Astrocyte (in vitro differentiated cells and primary cell): ENCODE data around the gene MIB1. TPM values are rescaled to one million over a fixed set of nuclear protein-coding genes. Genes with fewer than 3 reads are reported as not detected.
A peak's percentile ranks its signal among the peaks of the same experiment; 100 is the strongest.

Source experiments
- DNase-seq: peaks from one replicate; pipeline ENCODE4 v3.0.0-alpha.2; 2010; ENCODE audit warnings: low read depth
- FAIRE-seq: peaks from 2 replicates; lab custom pipeline; 2011; peaks lifted over from hg19 to GRCh38; lab: Jason Lieb, UNC
- H2AFZ ChIP-seq: 2 replicates; pipeline ENCODE4 v1.6.0; 2012; ENCODE audit warnings: low read depth, low read length, inconsistent platforms
- H3K27ac ChIP-seq: 2 replicates; pipeline ENCODE4 v1.5.1; 2011; ENCODE audit warnings: low read depth, low read length, inconsistent platforms
- H3K27me3 ChIP-seq: 2 replicates; pipeline ENCODE4 v1.6.0; 2011; ENCODE audit warnings: low read length, inconsistent platforms; ENCODE audit not compliant: insufficient read depth
- H3K36me3 ChIP-seq: 2 replicates; pipeline ENCODE4 v1.5.1; 2011; ENCODE audit warnings: low read length, inconsistent platforms; ENCODE audit not compliant: insufficient read depth
- H3K4me1 ChIP-seq: 2 replicates; pipeline ENCODE4 v1.5.1; 2011; ENCODE audit warnings: low read length, inconsistent platforms; ENCODE audit not compliant: insufficient read depth
- H3K4me2 ChIP-seq: 2 replicates; pipeline ENCODE4 v1.6.0; 2012; ENCODE audit warnings: low read length, inconsistent platforms
- H3K4me3 ChIP-seq: 2 replicates; pipeline ENCODE4 v1.5.1; 2011; ENCODE audit warnings: low read depth, mild to moderate bottlenecking, low read length, inconsistent platforms; ENCODE audit not compliant: insufficient read depth
- H3K79me2 ChIP-seq: 2 replicates; pipeline ENCODE4 v1.6.0; 2012; ENCODE audit warnings: mild to moderate bottlenecking, low read length, inconsistent platforms; ENCODE audit not compliant: insufficient read depth
- H3K9ac ChIP-seq: 2 replicates; pipeline ENCODE4 v1.6.0; 2012; ENCODE audit warnings: mild to moderate bottlenecking, low read length, inconsistent platforms
- H3K9me3 ChIP-seq: 2 replicates; pipeline ENCODE4 v1.5.1; 2012; ENCODE audit warnings: low read depth, mild to moderate bottlenecking, low read length, inconsistent platforms; ENCODE audit not compliant: insufficient read depth
- H4K20me1 ChIP-seq: 2 replicates; pipeline ENCODE4 v1.6.0; 2012; ENCODE audit warnings: low read length, inconsistent platforms; ENCODE audit not compliant: insufficient read depth
- H3K27ac Mint-ChIP-seq: one replicate; pipeline ENCODE4 v1.8.0; 2021; ENCODE audit warnings: mild to moderate bottlenecking, mixed read lengths; ENCODE audit not compliant: unreplicated experiment
- H3K27me3 Mint-ChIP-seq: one replicate; pipeline ENCODE4 v1.8.0; 2021; ENCODE audit warnings: low read depth, mixed read lengths; ENCODE audit not compliant: unreplicated experiment
- H3K36me3 Mint-ChIP-seq: one replicate; pipeline ENCODE4 v1.8.0; 2021; ENCODE audit warnings: low read depth, mixed read lengths; ENCODE audit not compliant: unreplicated experiment
- H3K4me1 Mint-ChIP-seq: one replicate; pipeline ENCODE4 v1.8.0; 2021; ENCODE audit warnings: low read depth, mixed read lengths; ENCODE audit not compliant: unreplicated experiment
- H3K4me3 Mint-ChIP-seq: one replicate; pipeline ENCODE4 v1.8.0; 2021; ENCODE audit warnings: mild to moderate bottlenecking, moderate library complexity, mixed read lengths; ENCODE audit not compliant: unreplicated experiment
- H3K9me3 Mint-ChIP-seq: one replicate; pipeline ENCODE4 v1.8.0; 2021; ENCODE audit warnings: mild to moderate bottlenecking, mixed read lengths; ENCODE audit not compliant: unreplicated experiment
- EZH2 ChIP-seq: IDR thresholded peaks from 2 replicates; pipeline ENCODE4 v1.6.1; 2012; ENCODE audit warnings: mild to moderate bottlenecking, low read length, inconsistent platforms; ENCODE audit not compliant: insufficient read depth
- total RNA-seq: library from RNA; stranded (reverse); gene quantifications from 2 replicates; pipeline ENCODE4 v1.2.1, GENCODE V29; 2021
- TF ChIP-seq, protein P1 (sequence below): IDR thresholded peaks from 2 replicates; pipeline ENCODE4 v1.5.1; 2011; ENCODE audit warnings: low read depth, mild to moderate bottlenecking, inconsistent platforms, low read length, moderate library complexity; ENCODE audit not compliant: insufficient read depth

The MIB1 gene
- total RNA-seq, 1 donor from 2014 or later: 56.1 TPM

DNA sequence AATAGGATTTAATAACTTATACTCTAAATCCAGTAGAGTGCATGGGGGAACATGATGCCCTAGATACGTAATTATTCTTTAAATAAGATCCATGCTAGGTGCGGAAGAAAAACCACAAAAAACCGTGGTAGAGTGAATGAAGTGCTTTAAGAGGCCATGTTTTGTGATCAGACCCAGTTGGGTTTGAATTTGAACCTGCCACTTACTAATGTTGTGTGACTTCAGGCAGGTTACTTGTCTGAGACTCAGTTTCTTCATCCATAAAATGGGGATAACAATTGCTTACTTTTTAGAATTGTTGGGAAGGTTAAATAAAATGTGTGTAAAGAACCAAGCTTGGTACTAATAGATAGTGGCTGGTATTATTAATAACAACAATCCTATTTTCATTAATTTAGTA is 17.2 kb downstream of the MIB1 start:
- Histone ChIP-seq H3K9ac (no peak overlapping the region), H3K27me3 (no peaks in the 10 kb centered on the region), H3K79me2 (peaks cover 94% of the 10 kb centered on the region), H3K36me3 (no peaks in the 10 kb centered on the region), H3K4me1 (no peaks in the 10 kb centered on the region), H3K4me3 (no peak overlapping the region), H2AFZ (no peak overlapping the region), H3K4me2 (no peak overlapping the region), H4K20me1 (peaks cover 55% of the 10 kb centered on the region), H3K9me3 (no peaks in the 10 kb centered on the region), H3K27ac (no peak overlapping the region)
- Mint-ChIP-seq H3K27me3 (no peaks in the 10 kb centered on the region), H3K9me3 (no peaks in the 10 kb centered on the region), H3K4me1 (peaks cover 23% of the 10 kb centered on the region), H3K27ac (no peak overlapping the region), H3K4me3 (no peak overlapping the region), H3K36me3 (peaks cover 3% of the 10 kb centered on the region)
- no peak for FAIRE-seq
- TF ChIP-seq EZH2: no peak
- TF ChIP-seq, protein P1, sequence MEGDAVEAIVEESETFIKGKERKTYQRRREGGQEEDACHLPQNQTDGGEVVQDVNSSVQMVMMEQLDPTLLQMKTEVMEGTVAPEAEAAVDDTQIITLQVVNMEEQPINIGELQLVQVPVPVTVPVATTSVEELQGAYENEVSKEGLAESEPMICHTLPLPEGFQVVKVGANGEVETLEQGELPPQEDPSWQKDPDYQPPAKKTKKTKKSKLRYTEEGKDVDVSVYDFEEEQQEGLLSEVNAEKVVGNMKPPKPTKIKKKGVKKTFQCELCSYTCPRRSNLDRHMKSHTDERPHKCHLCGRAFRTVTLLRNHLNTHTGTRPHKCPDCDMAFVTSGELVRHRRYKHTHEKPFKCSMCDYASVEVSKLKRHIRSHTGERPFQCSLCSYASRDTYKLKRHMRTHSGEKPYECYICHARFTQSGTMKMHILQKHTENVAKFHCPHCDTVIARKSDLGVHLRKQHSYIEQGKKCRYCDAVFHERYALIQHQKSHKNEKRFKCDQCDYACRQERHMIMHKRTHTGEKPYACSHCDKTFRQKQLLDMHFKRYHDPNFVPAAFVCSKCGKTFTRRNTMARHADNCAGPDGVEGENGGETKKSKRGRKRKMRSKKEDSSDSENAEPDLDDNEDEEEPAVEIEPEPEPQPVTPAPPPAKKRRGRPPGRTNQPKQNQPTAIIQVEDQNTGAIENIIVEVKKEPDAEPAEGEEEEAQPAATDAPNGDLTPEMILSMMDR: no peak
- DNase-seq: no peak

DNA sequence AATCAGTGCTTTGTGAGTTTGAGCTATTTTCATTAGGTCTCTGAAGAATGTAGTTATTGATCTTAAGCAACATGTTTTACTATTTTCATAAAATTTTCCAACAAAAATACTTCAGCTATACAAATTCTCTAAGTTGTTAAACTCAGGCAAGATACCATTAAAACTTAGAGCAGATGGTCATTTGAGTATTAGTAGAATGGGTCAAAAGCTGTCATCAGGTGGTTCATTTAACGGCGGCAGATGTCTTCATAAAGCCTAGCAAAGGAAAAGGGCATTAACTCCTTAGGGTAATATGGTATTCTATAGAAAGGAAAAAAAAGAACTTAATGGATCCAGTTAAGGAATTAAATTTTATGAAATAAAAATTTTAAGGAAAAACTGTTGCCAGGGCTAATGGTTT is 19.2 kb downstream of the MIB1 start:
- Mint-ChIP-seq H3K27me3 (no peaks in the 10 kb centered on the region), H3K27ac (peak overlapping the region; percentile 68), H3K4me1 (peaks cover 27% of the 10 kb centered on the region), H3K4me3 (no peak overlapping the region), H3K36me3 (no peaks in the 10 kb centered on the region), H3K9me3 (no peaks in the 10 kb centered on the region)
- Histone ChIP-seq H2AFZ (no peak overlapping the region), H3K9ac (no peak overlapping the region), H3K27me3 (no peaks in the 10 kb centered on the region), H3K79me2 (peaks cover 94% of the 10 kb centered on the region), H3K27ac (no peak overlapping the region), H3K4me3 (no peak overlapping the region), H3K4me2 (no peak overlapping the region), H3K36me3 (no peaks in the 10 kb centered on the region), H4K20me1 (peaks cover 52% of the 10 kb centered on the region), H3K4me1 (peaks cover 4% of the 10 kb centered on the region), H3K9me3 (no peaks in the 10 kb centered on the region)
- no peak for DNase-seq
- FAIRE-seq: no peak
- no peak for TF ChIP-seq EZH2
- TF ChIP-seq, protein P1: no peak

DNA sequence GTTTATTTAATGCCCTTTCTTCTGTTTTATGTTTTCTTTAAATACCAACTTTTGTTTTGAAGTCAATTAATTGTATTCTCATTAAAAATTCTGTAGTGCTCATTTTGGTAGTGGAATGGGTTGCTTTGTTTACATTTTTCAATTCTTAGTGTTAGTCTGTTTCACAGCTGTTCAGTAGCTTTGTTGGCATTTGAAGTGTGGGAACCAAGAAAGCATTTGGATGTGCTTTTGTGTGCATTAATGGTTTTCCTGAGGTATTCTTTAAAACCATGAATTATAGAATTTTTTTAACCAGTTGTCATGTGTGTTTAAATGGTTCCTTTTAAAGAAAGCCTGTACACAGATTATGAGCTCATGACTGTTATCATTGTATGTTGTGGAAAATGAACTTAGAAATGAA is 19.7 kb downstream of the MIB1 start:
- H3K4me1 Mint-ChIP-seq: peaks cover 27% of the 10 kb centered on the region
- no peak for TF ChIP-seq EZH2
- TF ChIP-seq, protein P1: no peak
- Histone ChIP-seq H3K4me3 (no peak overlapping the region), H3K9me3 (no peaks in the 10 kb centered on the region), H3K27ac (no peak overlapping the region), H3K27me3 (no peaks in the 10 kb centered on the region), H3K9ac (no peak overlapping the region), H3K36me3 (no peaks in the 10 kb centered on the region), H2AFZ (no peak overlapping the region), H3K4me2 (no peak overlapping the region), H3K79me2 (peaks cover 93% of the 10 kb centered on the region), H3K4me1 (peaks cover 4% of the 10 kb centered on the region), H4K20me1 (peaks cover 51% of the 10 kb centered on the region)
- H3K36me3 Mint-ChIP-seq: no peaks in the 10 kb centered on the region
- FAIRE-seq (no peak), DNase-seq (peak; percentile 70)
- no peak overlapping the region for H3K4me3 Mint-ChIP-seq
- H3K9me3 Mint-ChIP-seq: no peaks in the 10 kb centered on the region
- no peaks in the 10 kb centered on the region for H3K27me3 Mint-ChIP-seq
- H3K27ac Mint-ChIP-seq: peak overlapping the region; percentile 68
